H9 (cell line): ENCODE data around the gene HOATZ. TPM values are rescaled to one million over a fixed set of nuclear protein-coding genes. Genes with fewer than 3 reads are reported as not detected.

Experiments
- DNase-seq: peaks from one replicate; pipeline ENCODE4 v3.0.0-alpha.2; 2017
- H2AFZ ChIP-seq: one replicate; pipeline ENCODE4 v1.6.1; 2013; ENCODE audit warnings: mild to moderate bottlenecking, low read length, control low read depth, moderate library complexity
- H2AK5ac ChIP-seq: 2 replicates; pipeline ENCODE4 v1.6.1; 2013; ENCODE audit warnings: low read length, control low read depth, mixed read lengths; ENCODE audit not compliant: insufficient read length
- H2BK120ac ChIP-seq: one replicate; pipeline ENCODE4 v1.6.1; 2013; ENCODE audit warnings: low read depth, mild to moderate bottlenecking, low read length, control low read depth, inconsistent platforms; ENCODE audit not compliant: poor library complexity, severe bottlenecking
- H2BK12ac ChIP-seq: 2 replicates; pipeline ENCODE4 v1.6.1; 2013; ENCODE audit warnings: low read length, control low read depth, mixed read lengths, low read depth; ENCODE audit not compliant: insufficient read length
- H2BK15ac ChIP-seq: 2 replicates; pipeline ENCODE4 v1.6.1; 2013; ENCODE audit warnings: low read depth, low read length, control low read depth
- H2BK20ac ChIP-seq: one replicate; pipeline ENCODE4 v1.6.1; 2013; ENCODE audit warnings: low read depth, mild to moderate bottlenecking, low read length, control low read depth, inconsistent platforms; ENCODE audit not compliant: poor library complexity, severe bottlenecking
- H2BK5ac ChIP-seq: 2 replicates; pipeline ENCODE4 v1.6.1; 2013; ENCODE audit warnings: low read length, control low read depth, mixed read lengths; ENCODE audit not compliant: insufficient read length
- H3K14ac ChIP-seq: 2 replicates; pipeline ENCODE4 v1.6.1; 2013; ENCODE audit warnings: low read length, control low read depth; ENCODE audit not compliant: insufficient read depth
- H3K18ac ChIP-seq: 2 replicates; pipeline ENCODE4 v1.6.1; 2013; ENCODE audit warnings: low read depth, mild to moderate bottlenecking, mixed read lengths, low read length, control low read depth; ENCODE audit not compliant: insufficient read length
- H3K23ac ChIP-seq: 2 replicates; pipeline ENCODE4 v1.6.1; 2013; ENCODE audit warnings: low read length, control low read depth, mixed read lengths, low read depth; ENCODE audit not compliant: insufficient read length
- H3K23me2 ChIP-seq: 2 replicates; pipeline ENCODE4 v1.6.1; 2013; ENCODE audit warnings: low read depth, mild to moderate bottlenecking, mixed read lengths, low read length, control low read depth; ENCODE audit not compliant: insufficient read length, poor library complexity, severe bottlenecking
- H3K27ac ChIP-seq: 2 replicates; pipeline ENCODE4 v1.5.1; 2013; ENCODE audit warnings: low read length, control low read depth, mixed read lengths, low read depth; ENCODE audit not compliant: insufficient read length
- H3K27me3 ChIP-seq: 2 replicates; pipeline ENCODE4 v1.6.1; 2013; ENCODE audit warnings: low read length, control low read depth, inconsistent platforms; ENCODE audit not compliant: insufficient read depth
- H3K4ac ChIP-seq: 2 replicates; pipeline ENCODE4 v1.6.1; 2013; ENCODE audit warnings: low read depth, mild to moderate bottlenecking, control low read depth, inconsistent platforms, low read length, moderate library complexity
- H3K4me1 ChIP-seq: 2 replicates; pipeline ENCODE4 v1.6.1; 2013; ENCODE audit warnings: low read length, control low read depth, inconsistent platforms; ENCODE audit not compliant: insufficient read depth
- H3K4me2 ChIP-seq: 2 replicates; pipeline ENCODE4 v1.6.1; 2013; ENCODE audit warnings: low read length, control low read depth, mixed read lengths; ENCODE audit not compliant: insufficient read length, insufficient read depth
- H3K56ac ChIP-seq: 2 replicates; pipeline ENCODE4 v1.6.1; 2013; ENCODE audit warnings: low read depth, mild to moderate bottlenecking, mixed read lengths, low read length, control low read depth; ENCODE audit not compliant: insufficient read length
- H3K79me1 ChIP-seq: 2 replicates; pipeline ENCODE4 v1.6.1; 2013; ENCODE audit warnings: low read depth, mild to moderate bottlenecking, moderate library complexity, low read length, control low read depth, inconsistent platforms; ENCODE audit not compliant: insufficient read depth, poor library complexity, severe bottlenecking
- H3K79me2 ChIP-seq: 2 replicates; pipeline ENCODE4 v1.6.1; 2013; ENCODE audit warnings: low read length, control low read depth, inconsistent platforms; ENCODE audit not compliant: insufficient read depth
- H3K9ac ChIP-seq: 2 replicates; pipeline ENCODE4 v1.6.1; 2013; ENCODE audit warnings: low read length, control low read depth, mixed read lengths; ENCODE audit not compliant: insufficient read length; ENCODE audit errors: extremely low read depth
- H3K9me3 ChIP-seq: one replicate; pipeline ENCODE4 v1.6.1; 2013; ENCODE audit warnings: low read depth, low read length, inconsistent platforms; ENCODE audit not compliant: control insufficient read depth
- H3T11ph ChIP-seq: one replicate; pipeline ENCODE4 v1.6.1; 2013; ENCODE audit warnings: mild to moderate bottlenecking, low read length, control low read depth, inconsistent platforms
- H4K20me1 ChIP-seq: one replicate; pipeline ENCODE4 v1.6.1; 2013; ENCODE audit not compliant: control insufficient read depth, insufficient read length, insufficient read depth
- H4K5ac ChIP-seq: 2 replicates; pipeline ENCODE4 v1.6.1; 2013; ENCODE audit warnings: low read depth, mild to moderate bottlenecking, mixed read lengths, low read length, control low read depth; ENCODE audit not compliant: insufficient read length
- H4K8ac ChIP-seq: replicated peaks from 2 replicates; pipeline ENCODE4 v1.6.1; 2013; ENCODE audit warnings: low read length, control low read depth, mixed read lengths, low read depth; ENCODE audit not compliant: insufficient read length
- H4K91ac ChIP-seq: 2 replicates; pipeline ENCODE4 v1.6.1; 2013; ENCODE audit warnings: low read depth, mild to moderate bottlenecking, moderate library complexity, mixed read lengths, low read length, control low read depth; ENCODE audit not compliant: insufficient read length
- H3K27ac Mint-ChIP-seq, 3 experiments: 2 replicates in 2 of 3; 3 replicates in 1 of 3; pipeline ENCODE4 v1.8.0; 2020 to 2021; ENCODE audit warnings: mixed read lengths in 3 of 3, mild to moderate bottlenecking in 1 of 3, moderate library complexity in 1 of 3
- H3K27me3 Mint-ChIP-seq: 2 replicates; pipeline ENCODE4 v1.8.0; 2021; ENCODE audit warnings: low read depth, mild to moderate bottlenecking, moderate library complexity, mixed read lengths
- H3K36me3 Mint-ChIP-seq, 3 experiments: 2 replicates in 2 of 3; 3 replicates in 1 of 3; pipeline ENCODE4 v1.8.0; 2020 to 2021; ENCODE audit warnings: low read depth in 3 of 3, mixed read lengths in 3 of 3; ENCODE audit not compliant: insufficient read depth in 1 of 3
- H3K4me1 Mint-ChIP-seq, 2 experiments: 2 replicates each; pipeline ENCODE4 v1.8.0; 2020; ENCODE audit warnings: mixed read lengths in 2 of 2
- H3K4me3 Mint-ChIP-seq, 2 experiments: 2 replicates in 1 of 2; 3 replicates in 1 of 2; pipeline ENCODE4 v1.8.0; 2020 to 2021; ENCODE audit warnings: mild to moderate bottlenecking in 2 of 2, mixed read lengths in 2 of 2, moderate library complexity in 1 of 2
- H3K9me3 Mint-ChIP-seq, 2 experiments: 2 replicates in 1 of 2; 3 replicates in 1 of 2; pipeline ENCODE4 v1.8.0; 2020; ENCODE audit warnings: mild to moderate bottlenecking in 2 of 2, mixed read lengths in 2 of 2, moderate library complexity in 1 of 2
- CTCF ChIP-seq: fragments of 200-600 bp; sonication (generic); conservative IDR thresholded peaks from 3 replicates; pipeline ENCODE4 v1.8.0; 2021; ENCODE audit warnings: antibody characterized with exemption, mild to moderate bottlenecking
- WGBS: extraction: QIAGEN DNeasy Blood & Tissue Kit; methylation state at CpG from one replicate; pipeline ENCODE4 v1.1.7; 2013; ENCODE audit warnings: missing lambda C conversion rate, low lambda C conversion rate, mixed read lengths; ENCODE audit not compliant: insufficient read length; ENCODE audit errors: extremely low coverage; 5-methylcytosine and 5-hydroxymethylcytosine counted together
- total RNA-seq: library from RNA; stranded (reverse); gene quantifications from 2 replicates; pipeline ENCODE4 v1.2.1, GENCODE V29; 2021

HOATZ gene
- total RNA-seq, 1 experiment from 2014 or later = not detected

GRCh38 chr11:111525456-111525855 is 10.9 kb downstream of the HOATZ start:
- no peaks in the 10 kb centered on the region for H3K36me3 Mint-ChIP-seq
- H3K4ac ChIP-seq = no peak overlapping the region
- no peak overlapping the region for H3K4me2 ChIP-seq
- no peak overlapping the region for H2BK12ac ChIP-seq
- no peaks in the 10 kb centered on the region for H3K27me3 ChIP-seq
- H3K9me3 Mint-ChIP-seq = no peaks in the 10 kb centered on the region
- no peak overlapping the region for H2AFZ ChIP-seq
- H3K27ac ChIP-seq = no peak overlapping the region
- no peaks in the 10 kb centered on the region for H3K23me2 ChIP-seq
- H4K20me1 ChIP-seq = no peaks in the 10 kb centered on the region
- H2AK5ac ChIP-seq = no peak overlapping the region
- H3K4me1 Mint-ChIP-seq = no peaks in the 10 kb centered on the region; a peak in 1 of 4 replicates
- WGBS = no CpG with 5 or more reads among the region's 1 CpG
- no peaks in the 10 kb centered on the region for H3K79me1 ChIP-seq
- no peak overlapping the region for H3K23ac ChIP-seq
- H4K5ac ChIP-seq = no peak overlapping the region
- DNase-seq = no peak
- no peak overlapping the region for H3K9ac ChIP-seq
- no peak overlapping the region for H4K8ac ChIP-seq
- no peaks in the 10 kb centered on the region for H3K9me3 ChIP-seq
- no peak overlapping the region for H2BK5ac ChIP-seq
- H3K27me3 Mint-ChIP-seq = no peaks in the 10 kb centered on the region
- H3K4me3 Mint-ChIP-seq = no peak overlapping the region
- no peak overlapping the region for H4K91ac ChIP-seq
- no peak overlapping the region for H3K27ac Mint-ChIP-seq
- H2BK120ac ChIP-seq = no peak overlapping the region
- H3K14ac ChIP-seq = no peak overlapping the region
- no peak overlapping the region for H3T11ph ChIP-seq
- no peak overlapping the region for H3K18ac ChIP-seq
- H3K4me1 ChIP-seq = no peaks in the 10 kb centered on the region
- H3K79me2 ChIP-seq = no peaks in the 10 kb centered on the region
- H3K56ac ChIP-seq = no peak overlapping the region
- H2BK15ac ChIP-seq = no peak overlapping the region
- no peak overlapping the region for H2BK20ac ChIP-seq
- no peak for TF ChIP-seq CTCF
